HepG2 (cell line): ENCODE data around the gene CHST6. TPM values are rescaled to one million over a fixed set of nuclear protein-coding genes. Genes with fewer than 3 reads are reported as not detected.

ENCODE experiments used
- AKNA ChIP-seq: sonication (generic); formaldehyde crosslinking; IDR thresholded peaks from 2 replicates; pipeline ENCODE4 v1.4.0; 2020; ENCODE audit warnings: missing genetic modification reagents, borderline replicate concordance
- CAMTA2 ChIP-seq: sonication (generic); formaldehyde crosslinking; IDR thresholded peaks from 2 replicates; pipeline ENCODE4 v1.4.0; 2020; ENCODE audit warnings: mild to moderate bottlenecking, missing genetic modification reagents, borderline replicate concordance
- CENPBD1 ChIP-seq: sonication (generic); formaldehyde crosslinking; IDR thresholded peaks from 2 replicates; pipeline ENCODE4 v1.8.0; 2022; ENCODE audit warnings: missing genetic modification reagents, low read depth, mild to moderate bottlenecking, borderline replicate concordance
- DNMT1 ChIP-seq: sonication (generic); formaldehyde crosslinking; IDR thresholded peaks from 2 replicates; pipeline ENCODE4 v1.5.1; 2020; ENCODE audit warnings: mild to moderate bottlenecking, missing genetic modification reagents
- E2F5 ChIP-seq: sonication (generic); formaldehyde crosslinking; conservative IDR thresholded peaks from 2 replicates; pipeline ENCODE4 v1.4.0; 2020; ENCODE audit warnings: missing genetic modification reagents
- JUNB ChIP-seq: sonication (generic); formaldehyde crosslinking; IDR thresholded peaks from 2 replicates; pipeline ENCODE4 v1.8.0; 2022; ENCODE audit warnings: missing genetic modification reagents, mild to moderate bottlenecking, borderline replicate concordance
- KDM3A ChIP-seq: IDR thresholded peaks from 2 replicates; pipeline ENCODE4 v1.6.1; 2018; ENCODE audit warnings: low read depth, missing compliant biosample characterization
- NFYC ChIP-seq: IDR thresholded peaks from 2 replicates; pipeline ENCODE4 v1.6.1; 2016; ENCODE audit warnings: missing genetic modification reagents, missing compliant biosample characterization
- NR0B2 ChIP-seq: sonication (generic); formaldehyde crosslinking; IDR thresholded peaks from 2 replicates; pipeline ENCODE4 v1.4.0; 2020; ENCODE audit warnings: mild to moderate bottlenecking, missing genetic modification reagents
- PRMT3 ChIP-seq: sonication (generic); formaldehyde crosslinking; IDR thresholded peaks from 2 replicates; pipeline ENCODE4 v1.8.1; 2022; ENCODE audit warnings: low read depth, mild to moderate bottlenecking, moderate library complexity, missing genetic modification reagents, borderline replicate concordance
- SRSF1 ChIP-seq: fragments of 200-400 bp; formaldehyde crosslinking; optimal IDR thresholded peaks from 2 replicates; pipeline ENCODE3; 2017; ENCODE audit warnings: mild to moderate bottlenecking, low read depth, low read length, moderate library complexity
- STAT5B ChIP-seq: sonication (generic); formaldehyde crosslinking; IDR thresholded peaks from 2 replicates; pipeline ENCODE4 v1.4.0; 2020; ENCODE audit warnings: missing genetic modification reagents
- TEF ChIP-seq: sonication (generic); formaldehyde crosslinking; IDR thresholded peaks from 2 replicates; pipeline ENCODE4 v1.5.0; 2020; ENCODE audit warnings: missing genetic modification reagents
- ZBTB38 ChIP-seq: sonication (generic); formaldehyde crosslinking; IDR thresholded peaks from 2 replicates; pipeline ENCODE4 v1.5.1; 2020; ENCODE audit warnings: mild to moderate bottlenecking, missing genetic modification reagents
- ZNF260 ChIP-seq: sonication (generic); formaldehyde crosslinking; IDR thresholded peaks from 2 replicates; pipeline ENCODE4 v1.4.0; 2020; ENCODE audit warnings: missing genetic modification reagents, low read depth, mild to moderate bottlenecking, borderline replicate concordance
- ZNF510 ChIP-seq: sonication (generic); formaldehyde crosslinking; IDR thresholded peaks from 2 replicates; pipeline ENCODE4 v1.4.0; 2020; ENCODE audit warnings: low read depth, mild to moderate bottlenecking, missing genetic modification reagents
- ZNF768 ChIP-seq: sonication (generic); formaldehyde crosslinking; IDR thresholded peaks from 2 replicates; pipeline ENCODE4 v1.4.0; 2020; ENCODE audit warnings: missing genetic modification reagents
- ZNF781 ChIP-seq: sonication (generic); formaldehyde crosslinking; IDR thresholded peaks from 2 replicates; pipeline ENCODE4 v1.5.1; 2020; ENCODE audit warnings: borderline replicate concordance, mild to moderate bottlenecking, missing genetic modification reagents; ENCODE audit errors: not compliant biosample characterization
- ZNF883 ChIP-seq: sonication (generic); formaldehyde crosslinking; IDR thresholded peaks from 2 replicates; pipeline ENCODE4 v1.5.1; 2020; ENCODE audit warnings: mild to moderate bottlenecking, missing genetic modification reagents; ENCODE audit errors: not compliant biosample characterization
- ZSCAN29 ChIP-seq: sonication (generic); formaldehyde crosslinking; conservative IDR thresholded peaks from 2 replicates; pipeline ENCODE4 v1.4.0; 2020; ENCODE audit warnings: mild to moderate bottlenecking, missing genetic modification reagents
- polyA plus RNA-seq, 8 experiments: library from polyadenylated mRNA; depleted of rRNA in 3 of 8; stranded (reverse) in 7 of 8; unstranded in 1 of 8; fragments of >200 nt; fragmentation: Illumina TruSeq in 4 of 8; extraction: Trizol in 4 of 8; gene quantifications; 2 replicates each; pipeline versions ENCODE4 v1.2.1 to v1.2.3, GENCODE V29; 2011 to 2016; ENCODE audit warnings: low read depth in 4 of 8, missing spikeins in 1 of 8, mixed read lengths in 1 of 8; ENCODE audit not compliant: insufficient read depth in 1 of 8
- total RNA-seq, 5 experiments: library from RNA; depleted of rRNA; stranded (reverse); fragments of >200 nt; fragmentation: Illumina TruSeq; extraction: Trizol; gene quantifications; 2 replicates each; pipeline ENCODE4 v1.2.3, GENCODE V29; 2016; ENCODE audit warnings: low read depth in 1 of 5

Gene CHST6
- total and polyA plus RNA-seq, 2 of the 13 experiments (the other 11 are each of a cell fraction or from before 2014, with no cell fraction given): 0.18 to 0.91 TPM

GRCh38 chr16:75432828-75433731 is 62.2 kb downstream of the CHST6 start, which contains the start of gene CFDP1 (continued):
- TF ChIP-seq JUNB (CRISPR knock-in tag) (no peak), ZSCAN29 (CRISPR knock-in tag) (no peak), NFYC (peak; percentile 61), AKNA (peak; percentile 77; the same call in 1 of the 2 replicates), SRSF1 (no peak), TEF (CRISPR knock-in tag) (peak; percentile 44; the same call in 1 of the 2 replicates), E2F5 (CRISPR knock-in tag) (peak; percentile 98), ZNF510 (CRISPR knock-in tag) (peak; percentile 75; the same call in 1 of the 2 replicates), DNMT1 (peak; percentile 77; the same call in 1 of the 2 replicates), ZBTB38 (CRISPR knock-in tag) (peak; percentile 95), CENPBD1 (CRISPR knock-in tag) (no peak), CAMTA2 (CRISPR knock-in tag) (peak; percentile 91), KDM3A (peak; percentile 78), ZNF883 (peak; percentile 100), STAT5B (CRISPR knock-in tag) (0 out of 2 replicates have a peak, but pooled peaks have one; percentile 27), ZNF768 (peak; percentile 50; the same call in 1 of the 2 replicates), ZNF781 (CRISPR knock-in tag) (peak; percentile 98), ZNF260 (CRISPR knock-in tag) (no peak), NR0B2 (peak; percentile 100), PRMT3 (CRISPR knock-in tag) (peak; percentile 96)
